NCI-H1048 (cell line): Measurements from ENCODE around the gene REXO4.

ENCODE experiments used
- DNase-seq: peaks from one replicate; lab custom pipeline; 2025; lab: John Stamatoyannopoulos, UW

Gene REXO4

GRCh38 chr9:133367778-133368177 lies 50.0 kb downstream of the REXO4 start:
- DNase-seq: no peak

GRCh38 chr9:133367221-133367620 lies 50.6 kb downstream of the REXO4 start:
- DNase-seq: no peak

- no peak for DNase-seq
These were observed 51.4 kb downstream of the REXO4 start for GRCh38 chr9:133366435-133366834.

GRCh38 chr9:133362359-133363044 lies 55.3 kb downstream of the REXO4 start:
- DNase-seq: no peak

- no peak for DNase-seq
These were observed 56.2 kb downstream of the REXO4 start for GRCh38 chr9:133361507-133362092.

- DNase-seq: no peak
These were observed 57.1 kb downstream of the REXO4 start for GRCh38 chr9:133360400-133361393.

- DNase-seq: no peak
These were observed 58.2 kb downstream of the REXO4 start for GRCh38 chr9:133359399-133360175.

- DNase-seq: no peak
These were observed 60.2 kb downstream of the REXO4 start for GRCh38 chr9:133357656-133358055.

- DNase-seq: peak; percentile 80
These were observed 61.3 kb downstream of the REXO4 start, which contains the start of the genes SURF1 and SURF2 for GRCh38 chr9:133356391-133357091. SURF1 (minus strand) TSS chr9:133356487; CDS start chr9:133356453, 34 bp downstream. SURF2 (plus strand) TSS chr9:133356550; CDS start chr9:133356593, 43 bp downstream.
